ENCODE results near the gene FOSL2. TPM values are rescaled to one million over a fixed set of nuclear protein-coding genes. Genes with fewer than 3 reads are reported as not detected.

FOSL2 gene
- total and polyA plus RNA-seq, 10 of the 15 experiments (the other 5 are each of a cell fraction or from before 2014, with no cell fraction given) = 0.05 to 1.3 (median 0.34) TPM

DNA sequence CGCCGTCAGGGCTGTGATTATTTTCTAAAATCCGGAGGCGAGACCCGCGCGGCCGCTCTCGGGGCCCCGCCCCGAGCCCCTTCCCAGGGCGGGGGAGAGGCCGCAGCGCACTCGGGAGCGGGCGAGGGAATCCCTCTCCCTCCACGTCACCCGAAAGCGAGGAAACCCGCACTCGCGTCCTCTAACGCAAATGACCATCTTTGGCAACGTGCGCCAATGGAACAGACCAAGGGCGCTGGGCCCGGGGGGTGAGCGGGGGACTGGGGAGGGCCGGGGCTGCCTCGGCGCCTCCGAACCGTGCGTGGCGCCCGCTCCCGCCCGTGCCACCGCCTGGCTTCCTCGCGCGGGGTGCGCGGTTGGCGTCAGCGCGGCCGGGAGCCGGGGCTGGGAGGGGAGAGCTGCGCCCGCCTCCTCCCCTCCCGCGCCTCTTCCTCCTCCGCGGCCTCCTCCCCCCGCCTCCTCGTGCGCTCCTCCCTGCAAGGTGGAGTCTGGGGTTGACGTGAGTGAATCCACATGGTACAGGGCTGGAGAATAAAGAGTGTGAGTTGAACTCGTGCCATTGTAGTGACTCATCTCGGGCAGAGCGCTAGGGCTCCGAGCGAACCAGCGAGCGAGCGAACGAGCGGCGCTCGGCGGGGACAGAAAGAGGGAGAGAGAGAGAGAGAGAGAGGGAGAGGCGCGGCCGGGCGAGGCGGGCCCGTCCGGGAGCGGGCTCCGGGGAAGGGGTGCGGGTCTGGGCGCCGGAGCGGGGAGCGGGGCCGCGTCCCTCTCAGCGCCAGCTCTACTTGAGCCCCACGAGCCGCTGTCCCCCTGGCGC lies at the start of gene FOSL2 (continued):
- TF ChIP-seq, protein P1, sequence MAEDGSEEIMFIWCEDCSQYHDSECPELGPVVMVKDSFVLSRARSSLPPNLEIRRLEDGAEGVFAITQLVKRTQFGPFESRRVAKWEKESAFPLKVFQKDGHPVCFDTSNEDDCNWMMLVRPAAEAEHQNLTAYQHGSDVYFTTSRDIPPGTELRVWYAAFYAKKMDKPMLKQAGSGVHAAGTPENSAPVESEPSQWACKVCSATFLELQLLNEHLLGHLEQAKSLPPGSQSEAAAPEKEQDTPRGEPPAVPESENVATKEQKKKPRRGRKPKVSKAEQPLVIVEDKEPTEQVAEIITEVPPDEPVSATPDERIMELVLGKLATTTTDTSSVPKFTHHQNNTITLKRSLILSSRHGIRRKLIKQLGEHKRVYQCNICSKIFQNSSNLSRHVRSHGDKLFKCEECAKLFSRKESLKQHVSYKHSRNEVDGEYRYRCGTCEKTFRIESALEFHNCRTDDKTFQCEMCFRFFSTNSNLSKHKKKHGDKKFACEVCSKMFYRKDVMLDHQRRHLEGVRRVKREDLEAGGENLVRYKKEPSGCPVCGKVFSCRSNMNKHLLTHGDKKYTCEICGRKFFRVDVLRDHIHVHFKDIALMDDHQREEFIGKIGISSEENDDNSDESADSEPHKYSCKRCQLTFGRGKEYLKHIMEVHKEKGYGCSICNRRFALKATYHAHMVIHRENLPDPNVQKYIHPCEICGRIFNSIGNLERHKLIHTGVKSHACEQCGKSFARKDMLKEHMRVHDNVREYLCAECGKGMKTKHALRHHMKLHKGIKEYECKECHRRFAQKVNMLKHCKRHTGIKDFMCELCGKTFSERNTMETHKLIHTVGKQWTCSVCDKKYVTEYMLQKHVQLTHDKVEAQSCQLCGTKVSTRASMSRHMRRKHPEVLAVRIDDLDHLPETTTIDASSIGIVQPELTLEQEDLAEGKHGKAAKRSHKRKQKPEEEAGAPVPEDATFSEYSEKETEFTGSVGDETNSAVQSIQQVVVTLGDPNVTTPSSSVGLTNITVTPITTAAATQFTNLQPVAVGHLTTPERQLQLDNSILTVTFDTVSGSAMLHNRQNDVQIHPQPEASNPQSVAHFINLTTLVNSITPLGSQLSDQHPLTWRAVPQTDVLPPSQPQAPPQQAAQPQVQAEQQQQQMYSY (CRISPR knock-in tag; IDR thresholded peaks at IDR 0.05) = no peak
- TF ChIP-seq RUNX3 (IDR thresholded peaks at IDR 0.05; ENCODE audit: low read length) (no peak), CHD2 (IDR thresholded peaks at IDR 0.05; ENCODE audit: borderline replicate concordance, low read depth, low read length) (no peak), TBL1XR1 (IDR thresholded peaks at IDR 0.05; ENCODE audit: low read depth, low read length) (no peak), MEF2A (IDR thresholded peaks at IDR 0.05; ENCODE audit: insufficient read depth, low read depth, low read length) (no peak), ZNF622 (IDR thresholded peaks at IDR 0.05) (no peak), ZNF217 (IDR thresholded peaks at IDR 0.05) (no peak), RB1 (IDR thresholded peaks at IDR 0.05; ENCODE audit: borderline replicate concordance) (0 out of 2 replicates have a peak, but pooled peaks have one; percentile 14), ELK1 (IDR thresholded peaks at IDR 0.05; ENCODE audit: low read depth, low read length) (no peak; the same call in 1 of the 2 replicates), IKZF1 (conservative IDR thresholded peaks at IDR 0.05) (peak; percentile 54; the same call in 1 of the 2 replicates), POLR2AphosphoS2 (IDR thresholded peaks at IDR 0.05; ENCODE audit: low read depth, low read length) (peak; percentile 40; the same call in 1 of the 2 replicates), HSF1 (IDR thresholded peaks at IDR 0.05; ENCODE audit: low read depth, low read length) (no peak), BMI1 (IDR thresholded peaks at IDR 0.05; ENCODE audit: borderline replicate concordance) (no peak), CREM (IDR thresholded peaks at IDR 0.05; ENCODE audit: low read depth) (peak; percentile 53), PML (IDR thresholded peaks at IDR 0.05; ENCODE audit: low read length) (no peak), EZH2 (IDR thresholded peaks at IDR 0.05; ENCODE audit: borderline replicate concordance, control insufficient read depth, low read depth, low read length) (no peak), SPI1 (IDR thresholded peaks at IDR 0.05; ENCODE audit: borderline replicate concordance, insufficient read depth, low read depth, low read length) (no peak)
- TF ChIP-seq, protein P2, sequence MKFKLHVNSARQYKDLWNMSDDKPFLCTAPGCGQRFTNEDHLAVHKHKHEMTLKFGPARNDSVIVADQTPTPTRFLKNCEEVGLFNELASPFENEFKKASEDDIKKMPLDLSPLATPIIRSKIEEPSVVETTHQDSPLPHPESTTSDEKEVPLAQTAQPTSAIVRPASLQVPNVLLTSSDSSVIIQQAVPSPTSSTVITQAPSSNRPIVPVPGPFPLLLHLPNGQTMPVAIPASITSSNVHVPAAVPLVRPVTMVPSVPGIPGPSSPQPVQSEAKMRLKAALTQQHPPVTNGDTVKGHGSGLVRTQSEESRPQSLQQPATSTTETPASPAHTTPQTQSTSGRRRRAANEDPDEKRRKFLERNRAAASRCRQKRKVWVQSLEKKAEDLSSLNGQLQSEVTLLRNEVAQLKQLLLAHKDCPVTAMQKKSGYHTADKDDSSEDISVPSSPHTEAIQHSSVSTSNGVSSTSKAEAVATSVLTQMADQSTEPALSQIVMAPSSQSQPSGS (IDR thresholded peaks at IDR 0.05; ENCODE audit: low read length) = no peak
- TF ChIP-seq, protein P3, sequence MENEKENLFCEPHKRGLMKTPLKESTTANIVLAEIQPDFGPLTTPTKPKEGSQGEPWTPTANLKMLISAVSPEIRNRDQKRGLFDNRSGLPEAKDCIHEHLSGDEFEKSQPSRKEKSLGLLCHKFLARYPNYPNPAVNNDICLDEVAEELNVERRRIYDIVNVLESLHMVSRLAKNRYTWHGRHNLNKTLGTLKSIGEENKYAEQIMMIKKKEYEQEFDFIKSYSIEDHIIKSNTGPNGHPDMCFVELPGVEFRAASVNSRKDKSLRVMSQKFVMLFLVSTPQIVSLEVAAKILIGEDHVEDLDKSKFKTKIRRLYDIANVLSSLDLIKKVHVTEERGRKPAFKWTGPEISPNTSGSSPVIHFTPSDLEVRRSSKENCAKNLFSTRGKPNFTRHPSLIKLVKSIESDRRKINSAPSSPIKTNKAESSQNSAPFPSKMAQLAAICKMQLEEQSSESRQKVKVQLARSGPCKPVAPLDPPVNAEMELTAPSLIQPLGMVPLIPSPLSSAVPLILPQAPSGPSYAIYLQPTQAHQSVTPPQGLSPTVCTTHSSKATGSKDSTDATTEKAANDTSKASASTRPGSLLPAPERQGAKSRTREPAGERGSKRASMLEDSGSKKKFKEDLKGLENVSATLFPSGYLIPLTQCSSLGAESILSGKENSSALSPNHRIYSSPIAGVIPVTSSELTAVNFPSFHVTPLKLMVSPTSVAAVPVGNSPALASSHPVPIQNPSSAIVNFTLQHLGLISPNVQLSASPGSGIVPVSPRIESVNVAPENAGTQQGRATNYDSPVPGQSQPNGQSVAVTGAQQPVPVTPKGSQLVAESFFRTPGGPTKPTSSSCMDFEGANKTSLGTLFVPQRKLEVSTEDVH (IDR thresholded peaks at IDR 0.05; ENCODE audit: low read depth, partially characterized antibody) = no peak

All from GM12878 (cell line).